HEK293 (cell line): Measurements from ENCODE around the gene STRIP1.

Experiments
- CTCF ChIA-PET: fragments of 350-600 bp; formaldehyde crosslinking; extraction: SDS; loops from one replicate; lab custom pipeline; 2021; ENCODE audit warnings: antibody characterized with exemption; lab: Yijun Ruan, JAX
- POLR2A ChIA-PET: fragments of 300-600 bp; formaldehyde crosslinking; extraction: SDS; loops from one replicate; lab custom pipeline; 2020; ENCODE audit warnings: antibody characterized with exemption, inconsistent platforms; lab: Yijun Ruan, JAX
- H3K27ac ChIP-seq: fragments of 200-500 bp; sonication (Bioruptor generic); 2 replicates; pipeline ENCODE4 v1.5.1; 2014; ENCODE audit warnings: low read depth, low read length, control low read depth, inconsistent platforms; ENCODE audit errors: extremely low read depth
- H3K36me3 ChIP-seq, 2 experiments: fragments of 200-500 bp in 1 of 2; sonication (Bioruptor generic) in 1 of 2; 1 replicate in 1 of 2; 2 replicates in 1 of 2; pipeline ENCODE4 v1.5.1; 2014 to 2017; ENCODE audit warnings: inconsistent platforms in 2 of 2, low read length in 2 of 2; ENCODE audit not compliant: control insufficient read depth in 2 of 2, insufficient read depth in 1 of 2
- H3K4me1 ChIP-seq: fragments of 200-500 bp; sonication (Bioruptor generic); 2 replicates; pipeline ENCODE4 v1.5.1; 2014; ENCODE audit warnings: mild to moderate bottlenecking, low read length, inconsistent platforms; ENCODE audit not compliant: control insufficient read depth, insufficient read depth
- H3K4me3 ChIP-seq: 2 replicates; pipeline ENCODE4 v1.5.1; 2011; ENCODE audit warnings: low read depth, mild to moderate bottlenecking, control low read depth, low read length, moderate library complexity
- H3K9me3 ChIP-seq: fragments of 200-500 bp; sonication (Bioruptor generic); 2 replicates; pipeline ENCODE4 v1.5.1; 2014; ENCODE audit warnings: low read depth, low read length, inconsistent platforms; ENCODE audit not compliant: control insufficient read depth, insufficient read depth
- GLI4 ChIP-seq: fragments of 450-650 bp; formaldehyde crosslinking; IDR thresholded peaks from 2 replicates; pipeline ENCODE4 v1.5.1; 2016; ENCODE audit warnings: missing biosample characterization, missing genetic modification characterization
- HOXC10 ChIP-seq: sonication (generic); formaldehyde crosslinking; IDR thresholded peaks from 2 replicates; pipeline ENCODE4 v1.8.1; 2023; ENCODE audit warnings: mild to moderate bottlenecking, missing genetic modification reagents
- HOXD13 ChIP-seq: sonication (generic); formaldehyde crosslinking; IDR thresholded peaks from 2 replicates; pipeline ENCODE4 v1.8.0; 2022; ENCODE audit warnings: missing genetic modification reagents, borderline replicate concordance
- KLF9 ChIP-seq: fragments of 450-650 bp; formaldehyde crosslinking; IDR thresholded peaks from 2 replicates; pipeline ENCODE4 v1.5.1; 2016; ENCODE audit warnings: missing biosample characterization, missing genetic modification characterization, low read depth
- SALL2 ChIP-seq: fragments of 450-650 bp; formaldehyde crosslinking; IDR thresholded peaks from 2 replicates; pipeline ENCODE4 v1.5.0; 2017; ENCODE audit warnings: missing biosample characterization, mild to moderate bottlenecking, missing genetic modification characterization, borderline replicate concordance
- ZFP41 ChIP-seq: fragments of 450-650 bp; formaldehyde crosslinking; IDR thresholded peaks from 2 replicates; pipeline ENCODE4 v1.5.1; 2016; ENCODE audit warnings: missing biosample characterization, missing genetic modification characterization, borderline replicate concordance
- ZNF112 ChIP-seq: fragments of 450-650 bp; formaldehyde crosslinking; IDR thresholded peaks from 2 replicates; pipeline ENCODE4 v1.5.0; 2017; ENCODE audit warnings: missing biosample characterization, missing genetic modification characterization
- ZNF169 ChIP-seq: fragments of 450-650 bp; formaldehyde crosslinking; IDR thresholded peaks from 2 replicates; pipeline ENCODE4 v1.5.1; 2016; ENCODE audit warnings: missing biosample characterization, missing genetic modification characterization
- ZNF174 ChIP-seq: fragments of 450-650 bp; formaldehyde crosslinking; IDR thresholded peaks from 2 replicates; pipeline ENCODE4 v1.5.0; 2017; ENCODE audit warnings: missing biosample characterization, mild to moderate bottlenecking, missing genetic modification characterization
- ZNF19 ChIP-seq: fragments of 450-650 bp; formaldehyde crosslinking; IDR thresholded peaks from 2 replicates; pipeline ENCODE4; 2016; ENCODE audit warnings: missing biosample characterization, missing genetic modification characterization, low read depth
- ZNF223 ChIP-seq: fragments of 450-650 bp; formaldehyde crosslinking; IDR thresholded peaks from 2 replicates; pipeline ENCODE4 v1.5.1; 2016; ENCODE audit warnings: missing biosample characterization, missing genetic modification characterization
- ZNF26 ChIP-seq: fragments of 450-650 bp; formaldehyde crosslinking; IDR thresholded peaks from 2 replicates; pipeline ENCODE4 v1.5.1; 2016; ENCODE audit warnings: missing biosample characterization, missing genetic modification characterization
- ZNF302 ChIP-seq: fragments of 450-650 bp; formaldehyde crosslinking; IDR thresholded peaks from 2 replicates; pipeline ENCODE4 v1.5.1; 2016; ENCODE audit warnings: missing biosample characterization, missing genetic modification characterization, low read depth
- ZNF350 ChIP-seq: fragments of 450-650 bp; formaldehyde crosslinking; IDR thresholded peaks from 2 replicates; pipeline ENCODE4 v1.5.0; 2017; ENCODE audit warnings: missing biosample characterization, mild to moderate bottlenecking, missing genetic modification characterization
- ZNF518A ChIP-seq: fragments of 450-650 bp; formaldehyde crosslinking; conservative IDR thresholded peaks from 2 replicates; pipeline ENCODE4 v1.5.1; 2016; ENCODE audit warnings: low read depth, missing biosample characterization, missing genetic modification characterization
- ZNF549 ChIP-seq: fragments of 450-650 bp; IDR thresholded peaks from 2 replicates; pipeline ENCODE4 v1.5.1; 2018; ENCODE audit warnings: missing biosample characterization, missing genetic modification characterization, mild to moderate bottlenecking, inconsistent platforms, moderate library complexity
- ZNF645 ChIP-seq: fragments of 450-650 bp; formaldehyde crosslinking; IDR thresholded peaks from 2 replicates; pipeline ENCODE4; 2016; ENCODE audit warnings: missing biosample characterization, missing genetic modification characterization
- ZNF776 ChIP-seq: fragments of 450-650 bp; formaldehyde crosslinking; IDR thresholded peaks from 2 replicates; pipeline ENCODE4 v1.5.0; 2017; ENCODE audit warnings: missing biosample characterization, missing genetic modification characterization, borderline replicate concordance
- ZSCAN16 ChIP-seq: fragments of 450-650 bp; formaldehyde crosslinking; IDR thresholded peaks from 2 replicates; pipeline ENCODE4 v1.5.1; 2016; ENCODE audit warnings: missing biosample characterization, missing genetic modification characterization
- ZSCAN30 ChIP-seq: fragments of 450-650 bp; IDR thresholded peaks from 2 replicates; pipeline ENCODE4 v1.5.1; 2018; ENCODE audit warnings: missing biosample characterization, mild to moderate bottlenecking, missing genetic modification characterization, moderate library complexity

STRIP1 gene

GRCh38 chr1:110083866-110084226, 49.4 kb downstream of the STRIP1 start:
- CTCF ChIA-PET, result interaction anchor here (0.7 to 1.5 kb wide), 2 partner anchors 120 to 412 kb away, joined by 3 read pairs; no protein-coding TSS in a partner anchor
- H3K27ac ChIP-seq, result no peak overlapping the region
- no peak overlapping the region for H3K4me3 ChIP-seq
- POLR2A ChIA-PET, result no interaction called here
- no peaks in the 10 kb centered on the region for H3K9me3 ChIP-seq
- H3K36me3 ChIP-seq, result no peaks in the 10 kb centered on the region
- no peaks in the 10 kb centered on the region for H3K4me1 ChIP-seq
- TF ChIP-seq SALL2 (tag by site-specific recombination) (no peak), ZNF174 (tag by site-specific recombination) (no peak), ZFP41 (tag by site-specific recombination) (no peak), ZNF223 (tag by site-specific recombination) (no peak)

- no peaks in the 10 kb centered on the region for H3K36me3 ChIP-seq
- no peak overlapping the region for H3K27ac ChIP-seq
- ChIA-PET POLR2A (no interaction called here), CTCF (interaction anchor here (1.5 kb wide), 1 partner anchor 412 kb away, joined by 3 read pairs; no protein-coding TSS in a partner anchor)
- TF ChIP-seq ZNF350 (tag by site-specific recombination) (no peak), GLI4 (tag by site-specific recombination) (no peak), ZNF518A (tag by site-specific recombination) (no peak), ZSCAN16 (no peak), ZNF112 (tag by site-specific recombination) (no peak), ZSCAN30 (tag by site-specific recombination) (no peak), ZNF169 (tag by site-specific recombination) (no peak), ZNF26 (tag by site-specific recombination) (no peak), HOXD13 (CRISPR knock-in tag) (no peak), ZNF302 (tag by site-specific recombination) (no peak), ZNF549 (tag by site-specific recombination) (no peak), HOXC10 (CRISPR knock-in tag) (no peak), ZNF645 (tag by site-specific recombination) (no peak), KLF9 (tag by site-specific recombination) (no peak), ZNF776 (tag by site-specific recombination) (no peak), ZNF19 (tag by site-specific recombination) (no peak)
- TF ChIP-seq, all 188 proteins: peak for 0
- no peak overlapping the region for H3K4me3 ChIP-seq
- H3K4me1 ChIP-seq, result no peaks in the 10 kb centered on the region
- no peaks in the 10 kb centered on the region for H3K9me3 ChIP-seq
Observed at GRCh38 chr1:110084227-110085078, 50.0 kb downstream of the STRIP1 start.
